HG02943 (cell line): ENCODE data around the gene IMMP2L.
"Not testable (repeated sequence)": the region's sequence is repeated elsewhere in the genome, so short reads cannot be mapped to it uniquely, and the experiment has no call there.

Experiments used
- ATAC-seq: cut with Tn5 transposase; IDR thresholded peaks from one replicate; pipeline ENCODE4 v1.9.1; 2021; ENCODE audit warnings: mild to moderate bottlenecking, low read depth, moderate library complexity; ENCODE audit not compliant: unreplicated experiment

Gene IMMP2L

DNA sequence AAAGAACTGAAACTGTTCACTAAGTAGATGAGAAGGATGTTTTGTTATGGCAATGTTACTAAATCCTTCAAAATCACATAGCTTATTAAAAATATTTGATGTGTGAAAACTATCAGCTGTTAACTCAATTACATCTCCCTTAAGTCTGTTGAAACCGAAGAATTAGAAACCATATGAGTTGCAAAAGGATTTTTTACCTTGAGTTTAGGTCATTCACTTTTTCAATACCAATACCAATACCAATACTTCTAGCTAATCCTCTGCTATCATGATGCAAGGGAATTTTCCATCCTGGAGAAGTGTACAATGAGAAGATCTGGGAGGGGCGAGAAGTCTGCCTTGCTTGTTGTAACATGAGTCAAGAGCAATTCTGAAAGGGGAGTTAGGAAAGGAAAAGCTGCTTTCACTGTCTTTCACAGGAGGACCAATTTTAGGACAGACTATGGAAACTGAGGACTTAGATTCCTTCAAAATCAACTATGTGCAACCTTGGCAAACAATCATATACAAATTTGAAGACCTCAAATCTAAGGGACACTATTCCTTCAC, 199.7 kb downstream of the IMMP2L start:
- no peak for ATAC-seq

DNA sequence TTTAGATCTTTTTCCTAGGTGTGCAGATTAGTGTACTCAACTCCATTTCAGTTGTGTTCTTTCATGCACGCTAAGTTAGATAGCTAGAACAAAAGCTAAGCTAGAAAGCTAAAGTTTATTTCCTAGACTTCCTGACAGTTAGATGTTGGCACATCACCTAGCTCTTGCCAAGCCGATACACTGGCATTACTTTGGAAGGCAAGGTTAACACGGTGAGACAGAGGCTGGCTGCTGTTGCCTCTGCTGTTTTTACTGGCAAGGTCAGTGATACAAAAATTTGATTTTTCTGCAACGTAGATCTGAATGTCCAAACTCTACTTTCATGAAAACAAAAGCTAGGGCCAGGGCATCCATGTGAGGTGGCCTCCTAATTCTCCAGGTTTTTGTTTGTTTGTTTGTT, 203.4 kb downstream of the IMMP2L start:
- ATAC-seq = no peak

DNA sequence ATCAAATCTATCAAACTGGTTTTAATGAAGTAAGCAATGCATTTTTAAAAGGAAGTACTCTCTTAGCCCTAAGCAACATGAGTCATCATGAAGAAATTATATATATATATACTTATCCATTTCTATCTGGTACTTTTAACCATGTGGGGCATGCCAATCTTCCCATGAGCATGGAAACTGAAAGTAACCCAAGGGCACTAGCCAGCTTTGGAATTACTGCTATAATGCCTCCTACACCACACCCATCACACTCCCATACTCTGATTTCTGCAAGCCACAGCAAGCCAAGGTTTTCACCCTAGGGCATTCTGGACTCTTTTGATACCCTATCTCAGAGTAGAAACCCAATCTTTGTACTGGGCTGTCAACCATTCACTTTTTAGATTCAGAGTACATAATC, 204.6 kb downstream of the IMMP2L start:
- no peak for ATAC-seq

DNA sequence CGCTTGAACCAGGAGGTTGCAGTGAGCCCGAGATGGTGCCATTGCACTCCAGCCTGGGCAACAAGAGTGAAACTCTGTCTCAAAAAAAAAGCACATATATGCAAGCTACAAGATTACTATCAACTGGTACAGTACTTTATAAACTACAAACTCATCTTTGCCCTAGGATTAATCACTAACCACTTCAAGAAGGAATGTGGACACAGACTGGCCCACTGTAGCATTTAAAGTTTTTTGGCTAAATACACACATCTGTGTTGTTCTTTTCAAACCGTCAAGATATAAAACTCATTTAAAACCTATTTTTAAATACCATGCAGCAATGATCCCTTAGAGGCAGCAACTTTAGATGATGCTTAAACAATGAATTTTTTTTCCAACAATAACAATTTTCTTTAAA, 205.4 kb downstream of the IMMP2L start:
- ATAC-seq = no peak

DNA sequence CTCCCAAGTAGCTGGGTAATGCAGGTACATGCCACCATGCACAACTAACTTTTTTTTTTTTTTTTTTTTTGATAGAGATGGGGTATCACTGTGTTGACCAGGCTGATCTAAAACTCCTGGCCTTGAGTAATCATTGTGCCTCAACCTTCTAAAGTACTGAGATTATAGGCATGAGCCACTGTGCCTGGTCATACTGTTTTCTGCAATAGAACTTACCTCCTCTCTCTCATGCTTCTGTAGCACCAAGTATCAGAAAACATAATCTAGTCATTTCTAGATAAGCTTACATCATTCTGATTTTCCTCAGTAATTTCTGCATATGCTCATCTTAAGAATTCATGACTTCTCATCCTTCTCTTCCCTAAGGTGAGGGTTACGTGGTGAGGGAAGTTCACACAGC, 210.0 kb downstream of the IMMP2L start:
- no peak for ATAC-seq

DNA sequence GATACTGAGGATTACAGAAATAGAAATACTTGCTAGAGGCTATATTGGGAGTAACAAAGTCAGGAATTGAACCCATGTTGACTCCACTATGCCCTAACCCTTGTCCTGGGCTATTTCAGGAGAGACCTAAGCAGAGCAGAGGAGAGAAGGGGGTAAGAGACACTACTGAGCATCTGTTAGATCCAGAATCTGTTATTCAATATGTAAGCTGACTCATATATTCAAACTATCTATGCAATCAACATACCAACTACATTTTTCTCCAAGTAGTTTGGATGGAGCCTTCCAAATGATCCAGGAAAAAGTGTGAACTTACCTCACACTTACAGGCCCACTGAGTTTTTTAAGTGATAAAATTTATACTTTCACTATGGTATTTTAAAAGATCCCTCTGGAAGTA, 216.1 kb downstream of the IMMP2L start:
- no peak for ATAC-seq

DNA sequence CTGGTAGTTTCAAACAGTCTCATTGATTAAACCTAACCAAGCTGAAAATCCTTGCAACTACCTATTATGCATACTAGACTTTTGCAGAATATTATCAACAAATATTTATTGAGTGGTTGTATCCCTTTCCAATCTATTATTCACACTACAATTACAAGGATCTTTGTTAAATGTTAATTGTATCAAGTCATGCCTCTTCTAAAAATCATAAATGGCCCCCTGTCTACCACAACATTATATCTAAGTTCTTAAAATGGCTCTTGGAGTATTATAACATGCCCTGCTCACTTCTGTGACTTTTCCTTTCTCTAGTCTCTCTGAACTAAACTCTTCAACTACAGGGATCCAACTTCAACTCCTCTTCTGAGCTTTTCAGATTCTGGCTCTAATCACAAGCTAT, 219.3 kb downstream of the IMMP2L start:
- ATAC-seq = no peak

DNA sequence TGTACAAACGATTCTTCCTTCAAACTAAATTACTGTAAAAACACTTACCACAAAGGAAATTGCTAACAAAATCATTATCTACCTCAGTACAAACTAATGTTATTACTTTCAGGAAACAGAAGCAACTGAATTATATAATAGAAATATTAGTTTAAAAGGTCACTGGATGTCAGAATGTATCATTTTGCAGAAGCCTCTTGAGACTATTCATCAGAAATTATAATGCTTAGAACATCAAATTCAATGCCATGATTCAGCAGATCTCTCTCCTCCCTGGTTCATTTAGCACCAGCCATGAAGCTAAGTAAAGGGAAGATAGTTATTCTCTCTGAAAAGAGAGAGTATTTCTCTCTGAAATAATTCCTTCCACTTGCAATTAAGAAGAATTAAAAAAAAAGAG, 223.3 kb downstream of the IMMP2L start:
- no peak for ATAC-seq

DNA sequence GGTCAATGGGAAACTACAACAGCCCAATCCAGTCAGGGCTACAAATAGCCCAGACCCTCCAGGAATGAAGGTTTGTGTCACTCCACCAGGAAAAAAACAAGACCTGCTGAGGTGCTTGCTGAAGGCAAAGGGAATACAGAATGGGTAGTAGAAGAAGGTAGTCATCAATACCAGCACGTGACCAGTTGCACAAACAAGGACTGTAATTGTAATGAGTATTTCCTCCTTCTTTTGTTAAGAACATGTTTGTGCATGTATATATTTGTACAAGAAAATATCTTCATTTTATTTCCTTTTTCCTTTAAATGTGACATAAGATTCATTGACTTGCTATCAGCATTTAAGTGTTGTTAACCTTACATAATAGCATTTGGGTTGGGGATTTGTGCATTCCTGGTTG, 229.3 kb downstream of the IMMP2L start:
- no peak for ATAC-seq

DNA sequence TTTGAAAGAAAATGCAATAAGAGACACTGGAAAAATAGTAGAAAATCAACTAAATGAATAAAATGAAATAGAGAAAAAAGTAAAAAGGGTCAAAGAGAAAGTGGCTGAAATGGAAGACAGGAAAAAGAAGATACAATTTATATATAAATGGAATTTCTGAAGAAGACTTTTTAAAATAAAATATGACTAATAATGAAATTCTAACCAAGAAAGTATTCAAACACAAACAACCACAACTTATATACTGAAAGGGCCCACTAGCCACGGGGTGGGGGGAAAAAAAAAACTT, 232.1 kb downstream of the IMMP2L start:
- ATAC-seq = no peak

DNA sequence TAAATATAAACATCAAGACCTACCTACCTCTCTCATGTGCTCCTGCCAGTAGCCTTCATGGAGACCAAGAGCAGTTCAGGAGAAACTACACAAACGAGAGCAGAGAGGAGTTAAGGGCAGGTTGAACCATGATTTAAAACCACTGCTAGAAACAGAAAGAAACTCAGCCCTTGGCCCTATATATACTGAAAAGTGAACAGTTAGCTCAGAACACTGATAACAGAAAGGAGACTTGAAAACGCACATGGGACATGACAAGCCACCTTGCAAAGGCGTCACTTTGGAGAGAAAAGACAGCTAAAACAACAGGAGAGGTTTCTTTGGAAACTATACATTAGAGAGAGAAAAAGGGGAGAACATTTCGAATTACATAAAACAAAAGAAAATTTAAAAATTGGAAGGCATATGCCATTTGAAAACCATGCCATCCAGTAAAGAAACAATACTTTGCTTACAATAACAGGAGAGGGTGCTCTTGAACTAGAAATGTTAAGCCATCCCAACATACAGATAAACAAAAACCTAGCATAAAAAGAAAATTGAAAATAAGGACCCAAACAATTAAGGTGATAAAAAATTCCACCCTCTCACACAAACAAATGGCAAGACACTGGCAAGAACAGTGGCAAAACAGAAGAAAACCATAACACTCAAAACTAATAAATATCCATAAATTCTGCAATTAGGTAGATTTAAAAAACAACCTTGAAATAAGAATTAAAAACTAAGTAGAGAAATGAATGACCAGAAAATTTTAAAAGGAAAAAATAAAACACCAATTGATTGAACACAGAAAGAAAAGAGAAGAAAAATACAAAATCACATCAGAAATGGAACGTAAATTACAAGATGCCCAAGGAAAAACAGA, 232.7 kb downstream of the IMMP2L start:
- no peak for ATAC-seq

DNA sequence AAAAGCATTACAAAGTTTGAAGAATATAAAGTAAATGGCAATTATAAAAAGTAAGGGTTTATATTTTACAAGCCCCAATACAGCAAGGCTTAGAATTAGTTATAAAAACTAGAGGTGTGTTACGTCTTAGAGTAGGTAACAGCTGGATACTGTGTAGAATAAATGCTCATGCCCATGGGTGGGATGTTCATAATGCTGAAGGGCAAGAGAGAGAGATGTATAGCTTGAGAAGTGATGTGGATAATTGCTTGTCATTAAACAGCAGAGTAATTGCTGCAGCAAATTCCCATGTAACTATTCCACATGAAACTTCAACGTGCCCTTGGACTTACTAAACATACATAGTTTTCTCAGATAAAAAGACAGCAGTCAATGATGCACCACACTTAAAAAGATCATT, 233.8 kb downstream of the IMMP2L start:
- no peak for ATAC-seq

DNA sequence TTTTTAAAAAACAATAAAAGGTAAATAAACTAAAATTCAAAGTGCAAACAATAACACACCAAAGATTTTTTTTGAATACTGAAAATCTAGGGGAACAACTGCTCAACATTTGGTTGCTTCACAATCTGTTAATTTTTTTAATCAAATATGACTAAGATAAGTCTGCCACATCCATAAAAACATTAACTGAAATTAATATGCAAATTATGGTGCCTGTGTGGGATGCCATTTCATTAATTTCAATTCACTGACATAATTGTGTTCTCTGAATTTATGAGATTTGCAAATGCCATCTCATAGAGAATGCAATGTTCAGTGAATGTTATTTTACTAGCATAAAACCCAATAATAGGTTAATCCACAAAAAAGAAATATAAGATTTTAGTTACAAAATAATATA, 237.5 kb downstream of the IMMP2L start:
- ATAC-seq = no peak

DNA sequence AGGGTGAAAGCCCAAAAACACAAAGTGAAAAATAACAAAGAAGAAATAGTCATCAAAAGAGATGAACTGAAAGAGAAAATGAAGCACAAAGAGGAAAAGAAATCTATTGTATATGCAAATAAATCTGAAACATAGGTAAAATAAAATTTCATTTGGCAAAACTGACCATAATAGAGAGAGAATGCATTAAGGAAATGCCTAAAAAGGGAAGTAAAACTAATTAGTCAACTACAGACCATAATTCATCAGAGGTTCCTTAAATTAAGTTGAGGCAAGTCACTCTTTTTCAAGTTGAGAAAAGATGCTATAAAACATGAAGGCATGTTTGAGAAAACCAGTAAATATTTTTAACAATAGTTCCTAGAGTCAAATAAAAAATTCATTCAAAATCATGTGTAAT, 238.1 kb downstream of the IMMP2L start:
- ATAC-seq = peak; percentile 65

DNA sequence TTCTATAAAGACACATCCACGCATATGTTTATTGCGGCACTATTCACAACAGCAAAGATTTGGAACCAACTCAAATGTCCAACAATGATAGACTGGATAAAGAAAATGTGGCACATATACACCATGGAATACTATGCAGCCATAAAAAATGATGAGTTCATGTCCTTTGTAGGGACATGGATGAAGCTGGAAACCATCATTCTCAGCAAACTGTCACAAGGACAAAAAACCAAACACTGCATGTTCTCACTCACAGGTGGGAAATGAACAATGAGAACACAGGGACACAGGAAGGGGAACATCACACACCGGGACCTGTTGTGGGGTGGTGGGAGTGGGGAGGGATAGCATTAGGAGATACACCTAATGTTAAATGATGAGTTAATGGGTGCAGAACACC, 238.6 kb downstream of the IMMP2L start:
- not testable (repeated sequence) for ATAC-seq

DNA sequence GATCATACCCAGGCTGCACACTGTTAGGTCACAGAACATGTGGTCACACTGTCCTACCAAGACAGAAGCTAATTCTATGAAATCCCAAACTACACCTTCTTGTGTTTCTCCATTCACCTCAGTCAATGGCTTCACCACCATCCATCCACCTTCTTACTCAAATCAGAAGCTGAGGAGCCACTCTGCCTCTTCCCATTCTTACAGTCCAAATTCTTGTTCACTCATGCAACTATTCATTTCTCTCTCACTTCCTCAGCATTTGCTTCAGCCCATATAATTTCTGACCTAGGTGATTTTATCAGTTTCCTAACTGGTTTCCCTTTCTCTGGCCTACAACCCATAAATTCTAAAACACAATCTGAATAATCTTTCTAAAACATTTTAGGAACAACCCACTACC, 242.2 kb downstream of the IMMP2L start:
- no peak for ATAC-seq

DNA sequence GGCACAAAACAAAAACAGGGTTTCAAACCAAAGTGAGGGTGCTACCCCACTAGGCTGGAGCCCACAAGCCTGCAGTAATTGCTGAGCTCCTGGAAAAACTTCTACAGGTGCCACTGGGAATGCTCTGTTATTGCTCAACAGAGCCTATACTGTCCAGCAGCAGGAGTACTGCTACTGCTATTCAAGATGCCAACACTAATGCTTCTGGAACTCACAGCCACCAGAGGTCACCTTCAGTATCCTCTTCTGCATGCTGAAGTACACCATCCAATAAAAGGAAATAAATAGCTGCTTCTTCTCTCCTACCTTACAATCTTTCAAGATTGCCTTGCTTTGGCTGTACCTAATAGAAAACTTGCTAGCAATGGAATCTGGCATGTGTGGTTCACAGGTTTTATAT, 249.3 kb downstream of the IMMP2L start:
- no peak for ATAC-seq

DNA sequence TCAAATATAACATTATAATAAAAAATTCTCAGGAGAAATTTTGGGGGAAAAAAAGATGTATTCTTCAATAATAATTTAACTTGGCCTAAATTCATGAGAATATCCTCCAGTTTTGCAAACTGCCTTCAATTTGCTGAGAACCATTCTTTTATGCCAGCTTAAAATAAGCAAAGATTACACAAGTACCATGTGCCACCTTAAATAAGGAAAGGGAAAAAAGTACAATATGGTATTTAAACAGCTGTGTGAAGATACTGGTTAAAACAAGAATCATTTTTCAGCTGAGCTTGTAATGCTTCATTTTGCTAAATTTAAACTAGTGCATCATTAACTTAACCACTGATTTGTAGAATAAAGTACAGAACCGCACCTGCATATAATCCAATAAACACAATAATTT, 253.6 kb downstream of the IMMP2L start:
- ATAC-seq = no peak

DNA sequence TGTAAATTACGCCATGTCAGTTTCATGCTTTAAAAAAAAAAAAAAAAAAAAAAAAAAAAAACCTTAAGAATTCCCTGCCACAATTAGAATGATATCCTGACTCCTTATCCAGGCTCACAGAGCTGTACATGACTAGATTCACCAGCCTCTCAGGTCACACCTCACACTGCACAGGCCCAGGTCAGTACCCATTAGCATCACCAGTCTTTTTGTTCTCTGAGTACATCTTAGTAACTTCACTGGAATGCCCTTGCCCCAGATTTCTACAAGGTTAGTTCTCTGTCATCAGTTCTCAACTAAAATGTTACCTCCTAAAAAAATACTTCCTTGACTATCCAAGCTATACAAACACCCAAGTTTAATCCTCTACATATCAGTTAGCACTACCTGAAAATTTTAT, 260.4 kb downstream of the IMMP2L start:
- no peak for ATAC-seq

DNA sequence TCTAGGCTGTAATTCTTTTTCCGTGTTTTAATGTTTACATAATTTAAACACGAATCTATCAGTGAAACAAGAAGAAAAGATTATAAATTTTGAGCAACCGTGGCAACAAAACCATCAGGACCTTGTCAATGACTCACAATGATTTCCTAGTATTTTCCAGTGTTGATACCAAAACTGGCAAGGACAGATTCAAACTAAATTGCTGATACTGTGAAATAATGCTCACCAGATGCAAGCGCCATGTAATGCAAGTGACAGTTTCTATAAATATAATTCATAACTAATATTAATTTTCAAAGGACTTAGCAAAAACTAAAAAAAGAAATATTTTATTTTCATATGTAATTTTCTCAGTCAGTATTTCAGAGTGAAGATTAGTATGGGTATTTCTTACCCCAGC, 267.8 kb downstream of the IMMP2L start:
- no peak for ATAC-seq

DNA sequence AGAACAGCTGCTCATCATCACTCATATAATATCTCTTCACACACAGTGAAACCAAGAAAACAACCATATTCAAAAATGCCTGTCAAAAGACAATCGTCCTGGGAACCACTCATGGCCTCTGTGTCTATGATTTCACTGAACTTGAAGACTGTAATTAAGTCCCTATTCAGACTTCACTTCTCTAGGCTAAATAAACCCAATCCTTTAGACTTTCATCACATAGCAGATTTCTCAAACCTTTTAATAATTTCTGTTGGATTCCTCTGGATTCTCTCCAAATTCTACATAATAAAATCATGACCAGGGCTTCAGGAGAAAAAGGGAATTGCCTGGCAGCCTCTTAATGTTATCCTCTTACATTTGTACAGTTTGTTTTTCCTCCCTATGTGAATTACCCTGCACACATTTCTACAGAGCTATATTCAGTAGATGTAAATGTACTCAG, 270.2 kb downstream of the IMMP2L start:
- no peak for ATAC-seq

DNA sequence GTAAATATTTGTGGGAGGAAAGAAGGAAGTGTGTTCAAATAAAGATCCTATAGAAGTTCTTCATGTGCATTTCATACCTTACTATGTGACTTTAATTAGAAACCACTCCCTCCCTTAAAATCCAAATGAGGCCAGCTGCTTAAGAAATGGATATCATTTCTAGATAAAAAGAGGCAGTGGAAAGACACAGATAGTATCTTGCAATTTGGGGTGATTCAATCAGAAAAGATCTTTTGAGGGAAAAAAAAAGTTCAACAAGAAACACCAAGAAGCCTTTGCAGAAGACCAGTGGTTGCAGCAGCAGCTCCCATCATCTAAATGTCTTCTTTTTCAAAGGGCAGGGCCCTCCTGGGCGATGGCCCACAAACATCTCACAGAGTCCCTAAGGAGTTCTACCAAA, 271.3 kb downstream of the IMMP2L start:
- no peak for ATAC-seq

DNA sequence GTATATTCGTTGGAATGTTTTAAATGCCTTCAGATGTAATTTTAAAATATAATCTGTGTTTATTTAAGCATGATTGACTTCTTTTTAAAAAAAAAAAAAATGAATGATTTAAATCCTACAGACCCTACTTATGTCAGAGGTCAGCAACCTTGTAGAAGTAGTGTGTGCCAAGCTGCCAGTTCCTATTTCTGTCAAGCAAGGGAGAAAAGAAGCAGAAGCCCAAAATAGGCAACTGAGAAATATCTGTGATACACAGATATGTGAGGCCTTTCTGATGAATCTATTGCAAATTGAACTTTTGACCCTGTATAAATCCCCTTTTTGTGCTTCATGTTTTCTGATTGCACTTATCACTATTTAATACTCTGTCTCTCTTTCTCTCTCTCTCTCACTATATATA, 271.9 kb downstream of the IMMP2L start:
- no peak for ATAC-seq
